Bronchial epithelial cell (primary cell): Measurements from ENCODE around the gene MRPL44. TPM values are rescaled to one million over a fixed set of nuclear protein-coding genes. Genes with fewer than 3 reads are reported as not detected.

Source experiments
- DNase-seq: peaks from one replicate; pipeline ENCODE4 v3.0.0-alpha.2; 2010; ENCODE audit warnings: low read depth
- FAIRE-seq: peaks from 2 replicates; lab custom pipeline; 2011; peaks lifted over from hg19 to GRCh38; lab: Jason Lieb, UNC
- H3K27me3 ChIP-seq: 2 replicates; pipeline ENCODE4 v1.5.1; 2011; ENCODE audit warnings: low read length; ENCODE audit not compliant: control insufficient read depth, insufficient read depth
- H3K36me3 ChIP-seq: 2 replicates; pipeline ENCODE4 v1.5.1; 2011; ENCODE audit warnings: low read length; ENCODE audit not compliant: control insufficient read depth, insufficient read depth
- H3K4me3 ChIP-seq: 2 replicates; pipeline ENCODE4 v1.5.1; 2011; ENCODE audit warnings: mild to moderate bottlenecking, low read depth, low read length, control low read depth
- CTCF ChIP-seq: IDR thresholded peaks from 2 replicates; pipeline ENCODE4 v1.5.1; 2011; ENCODE audit warnings: mild to moderate bottlenecking, moderate library complexity, low read length, control low read depth, inconsistent platforms; ENCODE audit not compliant: insufficient read depth, severe bottlenecking
- total RNA-seq: library from RNA; depleted of rRNA; stranded (reverse); fragments of >200 nt; gene quantifications from 2 replicates; pipeline ENCODE4 v1.2.1, GENCODE V29; 2014

MRPL44 gene
- total RNA-seq, 1 donor from 2014 or later: 32.9 TPM

GRCh38 chr2:223954401-223954800 is 2.9 kb upstream of the MRPL44 start:
- no peaks in the 10 kb centered on the region for H3K36me3 ChIP-seq
- no peaks in the 10 kb centered on the region for H3K27me3 ChIP-seq
- no peak overlapping the region for H3K4me3 ChIP-seq
- no peak for TF ChIP-seq CTCF
- DNase-seq (peak; percentile 52), FAIRE-seq (no peak)

- FAIRE-seq (peak; percentile 52), DNase-seq (peak; percentile 83)
- Histone ChIP-seq H3K36me3 (peaks cover 5% of the 10 kb centered on the region), H3K4me3 (no peak overlapping the region), H3K27me3 (no peaks in the 10 kb centered on the region)
- no peak for TF ChIP-seq CTCF
These were observed 963 bp upstream of the MRPL44 start for GRCh38 chr2:223956300-223956699.

GRCh38 chr2:223959688-223960087 is 2.4 kb downstream of the MRPL44 start:
- no peak overlapping the region for H3K4me3 ChIP-seq
- no peaks in the 10 kb centered on the region for H3K27me3 ChIP-seq
- FAIRE-seq (no peak), DNase-seq (no peak)
- peaks cover 6% of the 10 kb centered on the region for H3K36me3 ChIP-seq
- no peak for TF ChIP-seq CTCF

GRCh38 chr2:223967981-223968380 is 10.7 kb downstream of the MRPL44 start:
- FAIRE-seq (no peak), DNase-seq (no peak)
- Histone ChIP-seq H3K36me3 (peaks cover 1% of the 10 kb centered on the region), H3K4me3 (no peak overlapping the region), H3K27me3 (no peaks in the 10 kb centered on the region)
- no peak for TF ChIP-seq CTCF

GRCh38 chr2:223969315-223969714 is 12.1 kb downstream of the MRPL44 start:
- H3K36me3 ChIP-seq: no peaks in the 10 kb centered on the region
- no peak for TF ChIP-seq CTCF
- H3K4me3 ChIP-seq: no peak overlapping the region
- no peaks in the 10 kb centered on the region for H3K27me3 ChIP-seq
- FAIRE-seq: no peak
- no peak for DNase-seq

GRCh38 chr2:223969856-223970255 is 12.6 kb downstream of the MRPL44 start:
- H3K27me3 ChIP-seq: no peaks in the 10 kb centered on the region
- TF ChIP-seq CTCF: no peak
- FAIRE-seq: no peak
- H3K4me3 ChIP-seq: no peak overlapping the region
- no peaks in the 10 kb centered on the region for H3K36me3 ChIP-seq
- DNase-seq: peak; percentile 51
